CD4-positive, CD25-positive, alpha-beta regulatory T cell (primary cell): ENCODE data around the gene SYK. TPM values are rescaled to one million over a fixed set of nuclear protein-coding genes. Genes with fewer than 3 reads are reported as not detected.

Source experiments
- ATAC-seq, 2 donors: fragments of 150-1000 bp; cut with Tn5 transposase; one replicate each; pipeline ENCODE4 v1.10.0; 2021; ENCODE audit warnings: low read depth in 2 of 2, moderate number of reproducible peaks in 2 of 2, moderate library complexity in 1 of 2
- DNase-seq, 3 donors: peaks; one replicate each; pipeline versions ENCODE4 v3.0.0 to v3.0.0-alpha.2; 2012 to 2022; ENCODE audit warnings: mixed read lengths in 1 of 3
- H3K27ac ChIP-seq: one replicate; pipeline ENCODE4 v1.7.0; 2013; ENCODE audit warnings: mild to moderate bottlenecking, low read length; ENCODE audit not compliant: insufficient read depth, poor library complexity, severe bottlenecking
- H3K27me3 ChIP-seq: one replicate; pipeline ENCODE4 v1.7.0; 2013; ENCODE audit warnings: low read length; ENCODE audit not compliant: control insufficient read depth, insufficient read depth
- H3K36me3 ChIP-seq: one replicate; pipeline ENCODE4 v1.7.0; 2013; ENCODE audit warnings: mild to moderate bottlenecking, low read length, moderate library complexity; ENCODE audit not compliant: control insufficient read depth, insufficient read depth
- H3K4me1 ChIP-seq: 2 replicates; pipeline ENCODE4 v1.7.0; 2013; ENCODE audit warnings: mild to moderate bottlenecking, low read length; ENCODE audit not compliant: insufficient read depth, control insufficient read depth, poor library complexity, severe bottlenecking
- H3K4me3 ChIP-seq: one replicate; pipeline ENCODE4 v1.7.0; 2013; ENCODE audit warnings: low read depth, mild to moderate bottlenecking, low read length, moderate library complexity
- H3K9me3 ChIP-seq, 2 experiments: 1 replicate in 1 of 2; 2 replicates in 1 of 2; pipeline ENCODE4 v1.7.0; 2013; ENCODE audit warnings: low read length in 2 of 2, mild to moderate bottlenecking in 1 of 2, moderate library complexity in 1 of 2; ENCODE audit not compliant: control insufficient read depth in 2 of 2
- H3K27ac Mint-ChIP-seq, 3 donors: one replicate each; pipeline ENCODE4 v1.8.0; 2020 to 2022; ENCODE audit warnings: mild to moderate bottlenecking in 3 of 3, mixed read lengths in 3 of 3, moderate library complexity in 2 of 3
- H3K27me3 Mint-ChIP-seq: one replicate; pipeline ENCODE4 v1.8.0; 2022; ENCODE audit warnings: mild to moderate bottlenecking, mixed read lengths
- H3K36me3 Mint-ChIP-seq: one replicate; pipeline ENCODE4 v1.8.0; 2020; ENCODE audit warnings: mixed read lengths
- H3K4me1 Mint-ChIP-seq, 4 donors: one replicate each; pipeline ENCODE4 v1.8.0; 2020 to 2022; ENCODE audit warnings: mixed read lengths in 4 of 4, mild to moderate bottlenecking in 1 of 4
- H3K4me3 Mint-ChIP-seq, 4 donors: one replicate each; pipeline ENCODE4 v1.8.0; 2020 to 2022; ENCODE audit warnings: mild to moderate bottlenecking in 4 of 4, mixed read lengths in 4 of 4, moderate library complexity in 3 of 4
- H3K9me3 Mint-ChIP-seq, 7 donors: one replicate each; pipeline ENCODE4 v1.8.0; 2020 to 2022; ENCODE audit warnings: mixed read lengths in 7 of 7, mild to moderate bottlenecking in 3 of 7, moderate library complexity in 2 of 7
- polyA plus RNA-seq, 4 donors: library from polyadenylated mRNA; unstranded; fragments of 300-500 nt; fragmentation: Illumina TruSeq; gene quantifications; one replicate each; pipeline ENCODE4 v1.2.3, GENCODE V29; 2021
- total RNA-seq: library from RNA; stranded (reverse); gene quantifications from one replicate; pipeline ENCODE4 v1.2.3, GENCODE V29; 2022

Gene SYK
- total and polyA plus RNA-seq, 5 donors from 2014 or later = 0.13 to 0.81 (median 0.48) TPM; not detected in 1

GRCh38 chr9:90808890-90809685 is 7.5 kb downstream of the SYK start:
- ATAC-seq = no peak
- Histone ChIP-seq H3K27ac (no peak overlapping the region), H3K4me1 (no peaks in the 10 kb centered on the region), H3K9me3 (no peaks in the 10 kb centered on the region), H3K4me3 (no peak overlapping the region), H3K27me3 (peaks cover 19% of the 10 kb centered on the region), H3K36me3 (no peaks in the 10 kb centered on the region)
- H3K27me3 Mint-ChIP-seq = peaks cover 23% of the 10 kb centered on the region
- peak overlapping the region in 2 of 3 donors; percentile 4 to 22 for H3K27ac Mint-ChIP-seq
- H3K4me3 Mint-ChIP-seq = no peak overlapping the region
- H3K4me1 Mint-ChIP-seq = no peaks in the 10 kb centered on the region
- no peaks in the 10 kb centered on the region for H3K36me3 Mint-ChIP-seq
- H3K9me3 Mint-ChIP-seq = peaks cover 0 to 4% (median 0%) of the 10 kb centered on the region in 7 donors
- DNase-seq = no peak

- H3K4me3 ChIP-seq = no peak overlapping the region
- Mint-ChIP-seq H3K4me1 (peaks cover 0 to 7% (median 2%) of the 10 kb centered on the region in 4 donors), H3K36me3 (no peaks in the 10 kb centered on the region), H3K27ac (no peak overlapping the region), H3K4me3 (no peak overlapping the region), H3K9me3 (peaks cover 0 to 4% (median 0%) of the 10 kb centered on the region in 7 donors), H3K27me3 (peaks cover 16% of the 10 kb centered on the region)
- no peak for DNase-seq
- H3K36me3 ChIP-seq = no peaks in the 10 kb centered on the region
- no peaks in the 10 kb centered on the region for H3K9me3 ChIP-seq
- H3K27ac ChIP-seq = no peak overlapping the region
- H3K4me1 ChIP-seq = no peaks in the 10 kb centered on the region
- no peak for ATAC-seq
- H3K27me3 ChIP-seq = peaks cover 14% of the 10 kb centered on the region
Measured at GRCh38 chr9:90810691-90811090, 9.1 kb downstream of the SYK start.

- no peak overlapping the region for H3K27ac Mint-ChIP-seq
- no peaks in the 10 kb centered on the region for H3K9me3 ChIP-seq
- H3K36me3 ChIP-seq = no peaks in the 10 kb centered on the region
- no peak for ATAC-seq
- H3K27me3 ChIP-seq = peaks cover 11% of the 10 kb centered on the region
- no peak overlapping the region for H3K27ac ChIP-seq
- H3K9me3 Mint-ChIP-seq = peaks cover 0 to 4% (median 0%) of the 10 kb centered on the region in 7 donors
- no peak for DNase-seq
- peaks cover 0 to 8% (median 2%) of the 10 kb centered on the region in 4 donors for H3K4me1 Mint-ChIP-seq
- no peaks in the 10 kb centered on the region for H3K4me1 ChIP-seq
- no peak overlapping the region for H3K4me3 ChIP-seq
- H3K4me3 Mint-ChIP-seq = no peak overlapping the region
- peaks cover 3% of the 10 kb centered on the region for H3K27me3 Mint-ChIP-seq
- H3K36me3 Mint-ChIP-seq = no peaks in the 10 kb centered on the region
Measured at GRCh38 chr9:90813046-90813445, 11.4 kb downstream of the SYK start.

- Histone ChIP-seq H3K36me3 (no peaks in the 10 kb centered on the region), H3K27ac (no peak overlapping the region), H3K27me3 (peaks cover 14% of the 10 kb centered on the region), H3K4me3 (no peak overlapping the region), H3K9me3 (no peaks in the 10 kb centered on the region), H3K4me1 (no peaks in the 10 kb centered on the region)
- Mint-ChIP-seq H3K36me3 (no peaks in the 10 kb centered on the region), H3K9me3 (peaks cover 0 to 4% (median 0%) of the 10 kb centered on the region in 7 donors), H3K27me3 (peaks cover 1% of the 10 kb centered on the region), H3K4me1 (peaks cover 0 to 8% (median 2%) of the 10 kb centered on the region in 4 donors), H3K4me3 (no peak overlapping the region), H3K27ac (no peak overlapping the region)
- DNase-seq (no peak), ATAC-seq (no peak)
Measured at GRCh38 chr9:90813523-90813922, 11.9 kb downstream of the SYK start.

GRCh38 chr9:90814355-90814754 is 12.7 kb downstream of the SYK start:
- Mint-ChIP-seq H3K9me3 (peaks cover 0 to 3% (median 0%) of the 10 kb centered on the region in 7 donors), H3K4me1 (peaks cover 0 to 8% (median 2%) of the 10 kb centered on the region in 4 donors), H3K27ac (peak overlapping the region in 1 of 3 donors; percentile 38), H3K27me3 (peaks cover 8% of the 10 kb centered on the region), H3K36me3 (no peaks in the 10 kb centered on the region), H3K4me3 (no peak overlapping the region)
- DNase-seq = no peak
- H3K9me3 ChIP-seq = no peaks in the 10 kb centered on the region
- H3K4me1 ChIP-seq = no peaks in the 10 kb centered on the region
- ATAC-seq = no peak
- H3K27ac ChIP-seq = no peak overlapping the region
- H3K27me3 ChIP-seq = peaks cover 10% of the 10 kb centered on the region
- H3K4me3 ChIP-seq = no peak overlapping the region
- H3K36me3 ChIP-seq = no peaks in the 10 kb centered on the region

GRCh38 chr9:90815183-90815943 is 13.7 kb downstream of the SYK start:
- peak in 1 of 3 donors; percentile 25 for DNase-seq
- peaks cover 0 to 8% (median 2%) of the 10 kb centered on the region in 4 donors for H3K4me1 Mint-ChIP-seq
- peaks cover 5% of the 10 kb centered on the region for H3K27me3 ChIP-seq
- peak overlapping the region in 2 of 3 donors; percentile 14 to 52 for H3K27ac Mint-ChIP-seq
- peaks cover 0 to 3% (median 0%) of the 10 kb centered on the region in 7 donors for H3K9me3 Mint-ChIP-seq
- H3K9me3 ChIP-seq = no peaks in the 10 kb centered on the region
- peak overlapping the region in 2 of 4 donors; percentile 3 to 58 for H3K4me3 Mint-ChIP-seq
- H3K4me3 ChIP-seq = no peak overlapping the region
- peaks cover 8% of the 10 kb centered on the region for H3K27me3 Mint-ChIP-seq
- peak in 1 of 2 donors; percentile 34 for ATAC-seq
- H3K36me3 ChIP-seq = no peaks in the 10 kb centered on the region
- H3K27ac ChIP-seq = no peak overlapping the region
- H3K4me1 ChIP-seq = no peaks in the 10 kb centered on the region
- H3K36me3 Mint-ChIP-seq = no peaks in the 10 kb centered on the region

- Mint-ChIP-seq H3K27me3 (peaks cover 8% of the 10 kb centered on the region), H3K27ac (peak overlapping the region in 1 of 3 donors; percentile 14), H3K9me3 (peaks cover 0 to 3% (median 0%) of the 10 kb centered on the region in 7 donors), H3K36me3 (no peaks in the 10 kb centered on the region), H3K4me1 (peaks cover 0 to 8% (median 2%) of the 10 kb centered on the region in 4 donors), H3K4me3 (no peak overlapping the region)
- ATAC-seq = no peak
- H3K27ac ChIP-seq = no peak overlapping the region
- no peaks in the 10 kb centered on the region for H3K9me3 ChIP-seq
- no peaks in the 10 kb centered on the region for H3K36me3 ChIP-seq
- peaks cover 5% of the 10 kb centered on the region for H3K27me3 ChIP-seq
- no peak for DNase-seq
- H3K4me3 ChIP-seq = no peak overlapping the region
- no peaks in the 10 kb centered on the region for H3K4me1 ChIP-seq
Measured at GRCh38 chr9:90815944-90816357, 14.3 kb downstream of the SYK start.
